Transverse colon (tissue), 3 donors: Measurements from ENCODE around the gene RALGAPA2.

ENCODE experiments used
- EP300 ChIP-seq: sonication (generic); formaldehyde crosslinking; IDR thresholded peaks from one replicate; pipeline ENCODE4 v1.6.1; 2017; ENCODE audit warnings: antibody characterized with exemption, low read depth
- POLR2A ChIP-seq: fragments of 450-650 bp; IDR thresholded peaks from one replicate; pipeline ENCODE4 v1.6.1; 2016; ENCODE audit warnings: antibody characterized with exemption, mild to moderate bottlenecking, moderate library complexity
- POLR2AphosphoS5 ChIP-seq, 3 donors: sonication (generic); formaldehyde crosslinking; IDR thresholded peaks; one replicate each; pipeline ENCODE4 v1.6.1; 2016; ENCODE audit warnings: antibody characterized with exemption in 3 of 3

DNA sequence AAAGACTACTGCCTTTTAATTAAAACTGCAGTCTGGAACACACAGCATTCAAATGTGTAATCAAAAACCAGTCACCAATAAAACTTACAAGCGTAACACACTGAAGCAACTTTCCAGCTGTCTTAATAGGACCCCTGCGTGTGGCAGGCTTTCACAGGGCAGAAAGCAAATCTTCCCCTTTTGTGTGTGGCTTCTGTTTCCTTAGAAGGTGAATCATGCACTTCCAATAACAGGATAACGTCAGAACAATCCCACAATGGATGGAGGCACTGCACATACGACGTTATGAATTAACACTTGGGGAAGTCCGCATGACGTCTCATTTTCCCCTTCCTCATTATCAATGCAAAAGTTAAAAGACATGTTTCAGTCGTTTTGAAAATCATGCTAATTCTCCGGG is 299.7 kb downstream of the RALGAPA2 start:
- TF ChIP-seq EP300 (no peak), POLR2A (no peak), POLR2AphosphoS5 (IDR thresholded peaks at IDR 0.05) (no peak)
